ENCODE results near the gene SLC17A1. TPM values are rescaled to one million over a fixed set of nuclear protein-coding genes. Genes with fewer than 3 reads are reported as not detected.

Gene SLC17A1
- total RNA-seq, 1 experiment from 2014 or later: not detected

- Histone ChIP-seq H3K27ac (ENCODE audit: low read length) (no peak overlapping the region), H3K4me1 (ENCODE audit: control insufficient read depth, insufficient read depth, low read length) (no peaks in the 10 kb centered on the region), H3K4me3 (ENCODE audit: low read depth in 2 of 2, low read length in 2 of 2) (no peak overlapping the region), H3K36me3 (ENCODE audit: control insufficient read depth, insufficient read depth, low read length) (no peaks in the 10 kb centered on the region), H3K27me3 (ENCODE audit: control insufficient read depth, insufficient read depth, low read length) (peaks cover 14% of the 10 kb centered on the region), H3K9me3 (ENCODE audit: control insufficient read depth, insufficient read depth, low read depth, low read length) (no peaks in the 10 kb centered on the region)
- intact Hi-C loops (cut with micrococcal nuclease; ENCODE audit: unreplicated experiment) (no loop called here), in situ Hi-C loops (cut with HindIII; ENCODE audit: low pct_unique_long_range_greater_than_20kb, low sequenced_read_pairs) (no loop called here)
- no peak for ATAC-seq
- CTCF ChIA-PET: no interaction called here
- POLR2A ChIA-PET: no interaction called here
- TF ChIP-seq, protein P1, sequence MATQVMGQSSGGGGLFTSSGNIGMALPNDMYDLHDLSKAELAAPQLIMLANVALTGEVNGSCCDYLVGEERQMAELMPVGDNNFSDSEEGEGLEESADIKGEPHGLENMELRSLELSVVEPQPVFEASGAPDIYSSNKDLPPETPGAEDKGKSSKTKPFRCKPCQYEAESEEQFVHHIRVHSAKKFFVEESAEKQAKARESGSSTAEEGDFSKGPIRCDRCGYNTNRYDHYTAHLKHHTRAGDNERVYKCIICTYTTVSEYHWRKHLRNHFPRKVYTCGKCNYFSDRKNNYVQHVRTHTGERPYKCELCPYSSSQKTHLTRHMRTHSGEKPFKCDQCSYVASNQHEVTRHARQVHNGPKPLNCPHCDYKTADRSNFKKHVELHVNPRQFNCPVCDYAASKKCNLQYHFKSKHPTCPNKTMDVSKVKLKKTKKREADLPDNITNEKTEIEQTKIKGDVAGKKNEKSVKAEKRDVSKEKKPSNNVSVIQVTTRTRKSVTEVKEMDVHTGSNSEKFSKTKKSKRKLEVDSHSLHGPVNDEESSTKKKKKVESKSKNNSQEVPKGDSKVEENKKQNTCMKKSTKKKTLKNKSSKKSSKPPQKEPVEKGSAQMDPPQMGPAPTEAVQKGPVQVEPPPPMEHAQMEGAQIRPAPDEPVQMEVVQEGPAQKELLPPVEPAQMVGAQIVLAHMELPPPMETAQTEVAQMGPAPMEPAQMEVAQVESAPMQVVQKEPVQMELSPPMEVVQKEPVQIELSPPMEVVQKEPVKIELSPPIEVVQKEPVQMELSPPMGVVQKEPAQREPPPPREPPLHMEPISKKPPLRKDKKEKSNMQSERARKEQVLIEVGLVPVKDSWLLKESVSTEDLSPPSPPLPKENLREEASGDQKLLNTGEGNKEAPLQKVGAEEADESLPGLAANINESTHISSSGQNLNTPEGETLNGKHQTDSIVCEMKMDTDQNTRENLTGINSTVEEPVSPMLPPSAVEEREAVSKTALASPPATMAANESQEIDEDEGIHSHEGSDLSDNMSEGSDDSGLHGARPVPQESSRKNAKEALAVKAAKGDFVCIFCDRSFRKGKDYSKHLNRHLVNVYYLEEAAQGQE (IDR thresholded peaks at IDR 0.05; ENCODE audit: insufficient read depth in 1 of 2, low read depth in 2 of 2, low read length in 1 of 2): no peak
- TF ChIP-seq POLR2AphosphoS5 (IDR thresholded peaks at IDR 0.05; ENCODE audit: low read depth, low read length): no peak
- no peak for TF ChIP-seq TCF7L2 (IDR thresholded peaks at IDR 0.05; ENCODE audit: low read depth, low read length)
- no peak for TF ChIP-seq SIN3A (IDR thresholded peaks at IDR 0.05; ENCODE audit: borderline replicate concordance, insufficient read depth, low read depth, low read length)
- no peak for TF ChIP-seq CTCF (IDR thresholded peaks at IDR 0.05)
- BruUV-seq (replicated peaks): no TSS peak
- no peak for DNase-seq (ENCODE audit: low read depth, low spot score)
These were observed 818 bp upstream of the SLC17A1 start for GRCh38 chr6:25832670-25833069.

DNA sequence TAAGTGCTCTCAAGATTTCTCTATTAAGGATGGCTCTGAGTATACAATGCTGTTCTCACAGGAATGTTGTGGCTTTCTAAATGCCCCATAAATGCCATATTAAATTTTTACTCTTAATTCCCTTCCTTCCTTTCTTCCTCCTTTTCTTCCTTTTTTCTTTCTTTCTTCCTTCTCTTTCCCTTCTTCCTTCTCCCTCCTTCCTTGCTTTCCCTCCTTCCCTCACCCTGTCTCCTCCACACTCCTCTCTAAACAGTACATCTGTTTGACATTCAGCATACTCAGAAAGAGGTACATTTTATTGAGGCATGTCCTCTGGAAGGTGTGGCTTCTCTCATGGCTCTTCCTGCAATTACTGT, 433 bp upstream of the SLC17A1 start:
- Histone ChIP-seq H3K36me3 (ENCODE audit: control insufficient read depth, insufficient read depth, low read length) (no peaks in the 10 kb centered on the region), H3K4me1 (ENCODE audit: control insufficient read depth, insufficient read depth, low read length) (no peaks in the 10 kb centered on the region), H3K4me3 (ENCODE audit: low read depth in 2 of 2, low read length in 2 of 2) (no peak overlapping the region), H3K9me3 (ENCODE audit: control insufficient read depth, insufficient read depth, low read depth, low read length) (no peaks in the 10 kb centered on the region), H3K27ac (ENCODE audit: low read length) (no peak overlapping the region), H3K27me3 (ENCODE audit: control insufficient read depth, insufficient read depth, low read length) (peaks cover 14% of the 10 kb centered on the region)
- ChIA-PET POLR2A (no interaction called here), CTCF (no interaction called here)
- in situ Hi-C loops (cut with HindIII; ENCODE audit: low pct_unique_long_range_greater_than_20kb, low sequenced_read_pairs): no loop called here
- TF ChIP-seq TCF7L2 (IDR thresholded peaks at IDR 0.05; ENCODE audit: low read depth, low read length) (no peak), SIN3A (IDR thresholded peaks at IDR 0.05; ENCODE audit: borderline replicate concordance, insufficient read depth, low read depth, low read length) (no peak), CTCF (IDR thresholded peaks at IDR 0.05) (no peak), POLR2AphosphoS5 (IDR thresholded peaks at IDR 0.05; ENCODE audit: low read depth, low read length) (no peak)
- TF ChIP-seq, protein P1 (IDR thresholded peaks at IDR 0.05; ENCODE audit: insufficient read depth in 1 of 2, low read depth in 2 of 2, low read length in 1 of 2): no peak
- intact Hi-C loops (cut with micrococcal nuclease; ENCODE audit: unreplicated experiment): no loop called here
- DNase-seq (ENCODE audit: low read depth, low spot score) (no peak), ATAC-seq (no peak)
- BruUV-seq (replicated peaks): no TSS peak

Data from Panc1 (cell line).